Measurements from ENCODE around the gene TARBP2.

Gene TARBP2

GRCh38 chr12:53530061-53530460 lies 29.0 kb downstream of the TARBP2 start:
- Histone ChIP-seq H2AFZ (no peak overlapping the region), H3K4me2 (ENCODE audit: low read length) (no peak overlapping the region), H3K27me3 (ENCODE audit: control insufficient read depth, insufficient read depth, low read length) (no peaks in the 10 kb centered on the region), H3K4me1 (no peaks in the 10 kb centered on the region), H3K9me3 (ENCODE audit: control insufficient read depth, low read length) (no peaks in the 10 kb centered on the region), H3K9ac (no peak overlapping the region), H3K36me3 (ENCODE audit: control insufficient read depth, insufficient read depth, low read length) (no peaks in the 10 kb centered on the region), H3K27ac (no peak overlapping the region), H3K79me2 (no peaks in the 10 kb centered on the region), H3K4me3 (ENCODE audit: low read depth, low read length) (no peak overlapping the region)
- TF ChIP-seq CTCF (IDR thresholded peaks at IDR 0.05), result no peak

GRCh38 chr12:53530920-53531319 lies 29.8 kb downstream of the TARBP2 start:
- H3K4me3 ChIP-seq (ENCODE audit: low read depth, low read length), result no peak overlapping the region
- no peaks in the 10 kb centered on the region for H3K79me2 ChIP-seq
- no peaks in the 10 kb centered on the region for H3K4me1 ChIP-seq
- H3K4me2 ChIP-seq (ENCODE audit: low read length), result no peak overlapping the region
- H3K36me3 ChIP-seq (ENCODE audit: control insufficient read depth, insufficient read depth, low read length), result no peaks in the 10 kb centered on the region
- H3K27ac ChIP-seq, result no peak overlapping the region
- H3K27me3 ChIP-seq (ENCODE audit: control insufficient read depth, insufficient read depth, low read length), result no peaks in the 10 kb centered on the region
- no peaks in the 10 kb centered on the region for H3K9me3 ChIP-seq (ENCODE audit: control insufficient read depth, low read length)
- H3K9ac ChIP-seq, result no peak overlapping the region
- no peak for TF ChIP-seq CTCF (IDR thresholded peaks at IDR 0.05)
- no peak overlapping the region for H2AFZ ChIP-seq

DNA sequence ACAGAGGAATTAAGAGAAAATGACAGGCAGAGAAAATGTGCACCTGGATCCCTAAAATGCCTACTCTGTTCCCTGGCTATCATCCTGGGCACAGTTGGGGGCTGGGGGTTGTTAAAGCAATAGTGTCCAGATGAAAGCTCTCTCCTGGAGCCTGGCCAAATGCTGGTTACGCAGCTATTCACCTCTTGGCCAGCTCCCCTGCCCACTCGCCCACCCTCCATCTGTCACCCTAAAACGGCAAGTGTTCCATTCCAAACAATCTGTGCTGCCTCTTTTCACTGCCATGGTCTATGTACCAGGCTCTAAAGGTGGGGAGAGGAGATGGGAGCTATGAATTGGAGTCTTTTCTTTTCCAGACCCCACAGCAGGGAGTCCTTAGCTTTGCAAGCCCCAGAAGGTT lies 30.9 kb downstream of the TARBP2 start:
- Histone ChIP-seq H3K27me3 (ENCODE audit: control insufficient read depth, insufficient read depth, low read length) (no peaks in the 10 kb centered on the region), H3K4me2 (ENCODE audit: low read length) (no peak overlapping the region), H3K9ac (no peak overlapping the region), H3K4me3 (ENCODE audit: low read depth, low read length) (no peak overlapping the region), H2AFZ (no peak overlapping the region), H3K4me1 (no peaks in the 10 kb centered on the region), H3K36me3 (ENCODE audit: control insufficient read depth, insufficient read depth, low read length) (no peaks in the 10 kb centered on the region), H3K27ac (no peak overlapping the region), H3K9me3 (ENCODE audit: control insufficient read depth, low read length) (no peaks in the 10 kb centered on the region), H3K79me2 (no peaks in the 10 kb centered on the region)
- no peak for TF ChIP-seq CTCF (IDR thresholded peaks at IDR 0.05)

- H2AFZ ChIP-seq, result no peak overlapping the region
- H3K36me3 ChIP-seq (ENCODE audit: control insufficient read depth, insufficient read depth, low read length), result no peaks in the 10 kb centered on the region
- no peak overlapping the region for H3K27ac ChIP-seq
- H3K4me1 ChIP-seq, result no peaks in the 10 kb centered on the region
- no peak overlapping the region for H3K9ac ChIP-seq
- H3K4me3 ChIP-seq (ENCODE audit: low read depth, low read length), result no peak overlapping the region
- H3K9me3 ChIP-seq (ENCODE audit: control insufficient read depth, low read length), result no peaks in the 10 kb centered on the region
- H3K79me2 ChIP-seq, result no peaks in the 10 kb centered on the region
- TF ChIP-seq CTCF (IDR thresholded peaks at IDR 0.05), result no peak
- H3K27me3 ChIP-seq (ENCODE audit: control insufficient read depth, insufficient read depth, low read length), result no peaks in the 10 kb centered on the region
- no peak overlapping the region for H3K4me2 ChIP-seq (ENCODE audit: low read length)
Observed at GRCh38 chr12:53532524-53533445, 31.7 kb downstream of the TARBP2 start.

GRCh38 chr12:53533471-53533870 lies 32.4 kb downstream of the TARBP2 start:
- Histone ChIP-seq H3K27ac (no peak overlapping the region), H3K4me1 (no peaks in the 10 kb centered on the region), H3K9me3 (ENCODE audit: control insufficient read depth, low read length) (no peaks in the 10 kb centered on the region), H2AFZ (no peak overlapping the region), H3K4me3 (ENCODE audit: low read depth, low read length) (no peak overlapping the region), H3K79me2 (no peaks in the 10 kb centered on the region), H3K9ac (no peak overlapping the region), H3K27me3 (ENCODE audit: control insufficient read depth, insufficient read depth, low read length) (no peaks in the 10 kb centered on the region), H3K4me2 (ENCODE audit: low read length) (no peak overlapping the region), H3K36me3 (ENCODE audit: control insufficient read depth, insufficient read depth, low read length) (no peaks in the 10 kb centered on the region)
- no peak for TF ChIP-seq CTCF (IDR thresholded peaks at IDR 0.05)
